ENCODE data around the gene HEXB. TPM values are rescaled to one million over a fixed set of nuclear protein-coding genes. Genes with fewer than 3 reads are reported as not detected.

HEXB gene
- total and polyA plus RNA-seq, 9 of the 15 experiments (the other 6 are each of a cell fraction or from before 2014, with no cell fraction given), result 22.9 to 158 (median 108) TPM

DNA sequence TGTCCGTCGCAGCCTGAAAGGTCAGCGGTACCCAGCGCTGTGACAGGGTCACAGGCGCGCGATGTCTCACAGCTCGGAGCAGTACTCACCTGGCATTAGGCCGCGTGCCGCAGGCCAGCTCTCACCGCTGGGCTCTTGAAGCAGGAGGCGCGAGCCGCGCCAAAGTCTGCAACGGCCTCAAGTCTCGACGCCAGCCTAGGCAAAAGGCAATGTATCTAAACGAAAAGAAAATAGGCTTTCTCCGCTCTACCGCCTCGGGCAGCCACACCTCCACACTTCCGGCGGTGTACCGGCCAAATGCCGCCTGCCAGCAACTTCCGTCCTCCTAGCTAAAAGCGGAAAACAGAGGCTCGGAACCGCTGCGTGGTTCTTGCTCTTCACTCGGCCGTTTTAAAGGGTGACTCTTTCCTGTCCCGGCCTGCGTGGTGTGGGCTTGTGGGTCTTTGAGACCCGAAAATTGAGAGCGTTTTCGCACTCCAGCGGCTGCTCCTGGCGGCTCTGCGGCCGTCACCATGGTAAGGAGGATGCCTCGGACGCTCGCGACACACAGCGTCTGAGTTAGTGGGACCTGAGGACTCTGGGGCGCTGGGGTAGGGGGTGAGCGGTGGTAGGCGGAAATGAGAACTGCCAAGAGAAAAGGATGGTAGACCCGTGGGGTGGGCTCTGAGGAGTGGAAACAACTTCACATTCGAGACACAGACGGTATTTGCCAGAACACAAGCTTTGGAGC lies 82.0 kb downstream of the HEXB start, which contains the start of the genes GFM2 and NSA2 (continued):
- peak; percentile 62; the same call in 1 of the 2 replicates for TF ChIP-seq GTF2E2 (tag; IDR thresholded peaks at IDR 0.05)
- no peak for TF ChIP-seq RBM15 (IDR thresholded peaks at IDR 0.05; ENCODE audit: insufficient read depth, low read length)
- TF ChIP-seq PTBP1 (IDR thresholded peaks at IDR 0.05; ENCODE audit: low read depth, low read length), result no peak
- TF ChIP-seq SRSF1 (IDR thresholded peaks at IDR 0.05; ENCODE audit: low read depth, low read length), result no peak
- no peak for TF ChIP-seq BRD4 (IDR thresholded peaks at IDR 0.05)
- peak; percentile 54; the same call in 1 of the 2 replicates for TF ChIP-seq E2F3 (CRISPR knock-in tag; IDR thresholded peaks at IDR 0.05)
- TF ChIP-seq HNRNPK (IDR thresholded peaks at IDR 0.05; ENCODE audit: low read depth, low read length, poor library complexity, severe bottlenecking), result no peak
- TF ChIP-seq GTF2F1 (IDR thresholded peaks at IDR 0.05; ENCODE audit: low read depth, low read length), result peak; percentile 25; the same call in 1 of the 2 replicates
- peak; percentile 70; the same call in 1 of the 2 replicates for TF ChIP-seq MTA3 (IDR thresholded peaks at IDR 0.05; ENCODE audit: borderline replicate concordance)
- TF ChIP-seq ELF2 (CRISPR knock-in tag; IDR thresholded peaks at IDR 0.05), result peak; percentile 87
- TF ChIP-seq, protein P1, sequence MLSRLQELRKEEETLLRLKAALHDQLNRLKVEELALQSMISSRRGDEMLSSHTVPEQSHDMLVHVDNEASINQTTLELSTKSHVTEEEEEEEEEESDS (CRISPR knock-in tag; IDR thresholded peaks at IDR 0.05), result no peak
- TF ChIP-seq ZNF445 (CRISPR knock-in tag; IDR thresholded peaks at IDR 0.05; ENCODE audit: low read depth), result no peak
- TF ChIP-seq, protein P2, sequence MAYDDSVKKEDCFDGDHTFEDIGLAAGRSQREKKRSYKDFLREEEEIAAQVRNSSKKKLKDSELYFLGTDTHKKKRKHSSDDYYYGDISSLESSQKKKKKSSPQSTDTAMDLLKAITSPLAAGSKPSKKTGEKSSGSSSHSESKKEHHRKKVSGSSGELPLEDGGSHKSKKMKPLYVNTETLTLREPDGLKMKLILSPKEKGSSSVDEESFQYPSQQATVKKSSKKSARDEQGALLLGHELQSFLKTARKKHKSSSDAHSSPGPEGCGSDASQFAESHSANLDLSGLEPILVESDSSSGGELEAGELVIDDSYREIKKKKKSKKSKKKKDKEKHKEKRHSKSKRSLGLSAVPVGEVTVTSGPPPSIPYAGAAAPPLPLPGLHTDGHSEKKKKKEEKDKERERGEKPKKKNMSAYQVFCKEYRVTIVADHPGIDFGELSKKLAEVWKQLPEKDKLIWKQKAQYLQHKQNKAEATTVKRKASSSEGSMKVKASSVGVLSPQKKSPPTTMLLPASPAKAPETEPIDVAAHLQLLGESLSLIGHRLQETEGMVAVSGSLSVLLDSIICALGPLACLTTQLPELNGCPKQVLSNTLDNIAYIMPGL (CRISPR knock-in tag; IDR thresholded peaks at IDR 0.05), result no peak
- no peak for TF ChIP-seq TCF3 (CRISPR knock-in tag; IDR thresholded peaks at IDR 0.05)
- TF ChIP-seq ZNF507 (tag; conservative IDR thresholded peaks at IDR 0.05), result no peak
- no peak for TF ChIP-seq TCFL5 (CRISPR knock-in tag; conservative IDR thresholded peaks at IDR 0.05)
- TF ChIP-seq, protein P3, sequence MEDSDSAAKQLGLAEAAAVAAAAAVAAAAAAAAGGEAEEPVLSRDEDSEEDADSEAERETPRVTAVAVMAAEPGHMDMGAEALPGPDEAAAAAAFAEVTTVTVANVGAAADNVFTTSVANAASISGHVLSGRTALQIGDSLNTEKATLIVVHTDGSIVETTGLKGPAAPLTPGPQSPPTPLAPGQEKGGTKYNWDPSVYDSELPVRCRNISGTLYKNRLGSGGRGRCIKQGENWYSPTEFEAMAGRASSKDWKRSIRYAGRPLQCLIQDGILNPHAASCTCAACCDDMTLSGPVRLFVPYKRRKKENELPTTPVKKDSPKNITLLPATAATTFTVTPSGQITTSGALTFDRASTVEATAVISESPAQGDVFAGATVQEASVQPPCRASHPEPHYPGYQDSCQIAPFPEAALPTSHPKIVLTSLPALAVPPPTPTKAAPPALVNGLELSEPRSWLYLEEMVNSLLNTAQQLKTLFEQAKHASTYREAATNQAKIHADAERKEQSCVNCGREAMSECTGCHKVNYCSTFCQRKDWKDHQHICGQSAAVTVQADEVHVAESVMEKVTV (CRISPR knock-in tag; IDR thresholded peaks at IDR 0.05), result no peak
- TF ChIP-seq JUND (IDR thresholded peaks at IDR 0.05; ENCODE audit: borderline replicate concordance, low read depth, low read length), result peak; percentile 66
- TF ChIP-seq JUND (tag; IDR thresholded peaks at IDR 0.05; ENCODE audit: borderline replicate concordance, low read depth, low read length), result no peak; the same call in 2 of the 3 replicates
- peak; percentile 76 for TF ChIP-seq PML (IDR thresholded peaks at IDR 0.05; ENCODE audit: low read length)
- TF ChIP-seq, protein P4, sequence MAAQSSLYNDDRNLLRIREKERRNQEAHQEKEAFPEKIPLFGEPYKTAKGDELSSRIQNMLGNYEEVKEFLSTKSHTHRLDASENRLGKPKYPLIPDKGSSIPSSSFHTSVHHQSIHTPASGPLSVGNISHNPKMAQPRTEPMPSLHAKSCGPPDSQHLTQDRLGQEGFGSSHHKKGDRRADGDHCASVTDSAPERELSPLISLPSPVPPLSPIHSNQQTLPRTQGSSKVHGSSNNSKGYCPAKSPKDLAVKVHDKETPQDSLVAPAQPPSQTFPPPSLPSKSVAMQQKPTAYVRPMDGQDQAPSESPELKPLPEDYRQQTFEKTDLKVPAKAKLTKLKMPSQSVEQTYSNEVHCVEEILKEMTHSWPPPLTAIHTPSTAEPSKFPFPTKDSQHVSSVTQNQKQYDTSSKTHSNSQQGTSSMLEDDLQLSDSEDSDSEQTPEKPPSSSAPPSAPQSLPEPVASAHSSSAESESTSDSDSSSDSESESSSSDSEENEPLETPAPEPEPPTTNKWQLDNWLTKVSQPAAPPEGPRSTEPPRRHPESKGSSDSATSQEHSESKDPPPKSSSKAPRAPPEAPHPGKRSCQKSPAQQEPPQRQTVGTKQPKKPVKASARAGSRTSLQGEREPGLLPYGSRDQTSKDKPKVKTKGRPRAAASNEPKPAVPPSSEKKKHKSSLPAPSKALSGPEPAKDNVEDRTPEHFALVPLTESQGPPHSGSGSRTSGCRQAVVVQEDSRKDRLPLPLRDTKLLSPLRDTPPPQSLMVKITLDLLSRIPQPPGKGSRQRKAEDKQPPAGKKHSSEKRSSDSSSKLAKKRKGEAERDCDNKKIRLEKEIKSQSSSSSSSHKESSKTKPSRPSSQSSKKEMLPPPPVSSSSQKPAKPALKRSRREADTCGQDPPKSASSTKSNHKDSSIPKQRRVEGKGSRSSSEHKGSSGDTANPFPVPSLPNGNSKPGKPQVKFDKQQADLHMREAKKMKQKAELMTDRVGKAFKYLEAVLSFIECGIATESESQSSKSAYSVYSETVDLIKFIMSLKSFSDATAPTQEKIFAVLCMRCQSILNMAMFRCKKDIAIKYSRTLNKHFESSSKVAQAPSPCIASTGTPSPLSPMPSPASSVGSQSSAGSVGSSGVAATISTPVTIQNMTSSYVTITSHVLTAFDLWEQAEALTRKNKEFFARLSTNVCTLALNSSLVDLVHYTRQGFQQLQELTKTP (IDR thresholded peaks at IDR 0.05; ENCODE audit: low read depth in 1 of 2, partially characterized antibody in 2 of 2), result no peak
